PC-3 (cell line): ENCODE measurements around the gene PTH2.

Experiments
- EZH2 ChIP-seq: fragments of 300-600 bp; sonication (generic); IDR thresholded peaks from one replicate; pipeline ENCODE4 v1.6.1; 2017; ENCODE audit warnings: antibody characterized with exemption, mild to moderate bottlenecking, low read length; ENCODE audit not compliant: unreplicated experiment
- EZH2phosphoT487 ChIP-seq: fragments of 300-600 bp; sonication (generic); IDR thresholded peaks from 2 replicates; pipeline ENCODE4 v1.6.1; 2018; ENCODE audit warnings: mild to moderate bottlenecking, antibody characterized with exemption, low read length, borderline replicate concordance
- TF ChIP-seq, protein P1 (sequence below): fragments of 300-600 bp; sonication (generic); conservative IDR thresholded peaks from 2 replicates; pipeline ENCODE4 v1.5.1; 2017; ENCODE audit warnings: antibody characterized with exemption, low read depth, mild to moderate bottlenecking, low read length

GRCh38 chr19:49409441-49410029 is 13.7 kb downstream of the PTH2 start:
- TF ChIP-seq, protein P1, sequence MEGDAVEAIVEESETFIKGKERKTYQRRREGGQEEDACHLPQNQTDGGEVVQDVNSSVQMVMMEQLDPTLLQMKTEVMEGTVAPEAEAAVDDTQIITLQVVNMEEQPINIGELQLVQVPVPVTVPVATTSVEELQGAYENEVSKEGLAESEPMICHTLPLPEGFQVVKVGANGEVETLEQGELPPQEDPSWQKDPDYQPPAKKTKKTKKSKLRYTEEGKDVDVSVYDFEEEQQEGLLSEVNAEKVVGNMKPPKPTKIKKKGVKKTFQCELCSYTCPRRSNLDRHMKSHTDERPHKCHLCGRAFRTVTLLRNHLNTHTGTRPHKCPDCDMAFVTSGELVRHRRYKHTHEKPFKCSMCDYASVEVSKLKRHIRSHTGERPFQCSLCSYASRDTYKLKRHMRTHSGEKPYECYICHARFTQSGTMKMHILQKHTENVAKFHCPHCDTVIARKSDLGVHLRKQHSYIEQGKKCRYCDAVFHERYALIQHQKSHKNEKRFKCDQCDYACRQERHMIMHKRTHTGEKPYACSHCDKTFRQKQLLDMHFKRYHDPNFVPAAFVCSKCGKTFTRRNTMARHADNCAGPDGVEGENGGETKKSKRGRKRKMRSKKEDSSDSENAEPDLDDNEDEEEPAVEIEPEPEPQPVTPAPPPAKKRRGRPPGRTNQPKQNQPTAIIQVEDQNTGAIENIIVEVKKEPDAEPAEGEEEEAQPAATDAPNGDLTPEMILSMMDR = no peak
- TF ChIP-seq EZH2phosphoT487 (no peak), EZH2 (no peak)
